ENCODE data around the gene SPOCK2.

GRCh38 chr10:72058989-72059842 lies 29.1 kb downstream of the SPOCK2 start:
- no peak for TF ChIP-seq CTCF (IDR thresholded peaks at IDR 0.05)
- TF ChIP-seq POLR2A (IDR thresholded peaks at IDR 0.05): no peak

Measured in lower leg skin (tissue), 3 donors.